CD4-positive, alpha-beta T cell treated with Interleukin-21 for 1 hour (primary cell): ENCODE results near the gene BCKDHB.
"Not testable (repeated sequence)": the region's sequence is repeated elsewhere in the genome, so short reads cannot be mapped to it uniquely, and the experiment has no call there.

Experiments used
- DNase-seq: peaks from one replicate; pipeline ENCODE4 v3.0.0-alpha.2; 2020

The BCKDHB gene

GRCh38 chr6:80211286-80211685 is 104.8 kb downstream of the BCKDHB start:
- DNase-seq: no peak

GRCh38 chr6:80211890-80212289 is 105.4 kb downstream of the BCKDHB start:
- DNase-seq: not testable (repeated sequence)

- DNase-seq: peak; percentile 18
Observed at GRCh38 chr6:80214436-80215022, 108.1 kb downstream of the BCKDHB start.

GRCh38 chr6:80215063-80215462 is 108.6 kb downstream of the BCKDHB start:
- no peak for DNase-seq

- DNase-seq: no peak
Observed at GRCh38 chr6:80217794-80218193, 111.3 kb downstream of the BCKDHB start.

- DNase-seq: no peak
Observed at GRCh38 chr6:80223743-80224212, 117.3 kb downstream of the BCKDHB start.

GRCh38 chr6:80226151-80226550 is 119.7 kb downstream of the BCKDHB start:
- no peak for DNase-seq

GRCh38 chr6:80226699-80227098 is 120.2 kb downstream of the BCKDHB start:
- DNase-seq: no peak

GRCh38 chr6:80227545-80228105 is 121.2 kb downstream of the BCKDHB start:
- DNase-seq: no peak

GRCh38 chr6:80233262-80233661 is 126.8 kb downstream of the BCKDHB start:
- DNase-seq: no peak

GRCh38 chr6:80233958-80234357 is 127.5 kb downstream of the BCKDHB start:
- no peak for DNase-seq

GRCh38 chr6:80234401-80234800 is 127.9 kb downstream of the BCKDHB start:
- no peak for DNase-seq

GRCh38 chr6:80234908-80235307 is 128.4 kb downstream of the BCKDHB start:
- no peak for DNase-seq

- no peak for DNase-seq
Observed at GRCh38 chr6:80235647-80236046, 129.2 kb downstream of the BCKDHB start.

GRCh38 chr6:80238754-80239153 is 132.3 kb downstream of the BCKDHB start:
- DNase-seq: not testable (repeated sequence)

- no peak for DNase-seq
Observed at GRCh38 chr6:80245043-80245442, 138.6 kb downstream of the BCKDHB start.

- DNase-seq: no peak
Observed at GRCh38 chr6:80249897-80250296, 143.4 kb downstream of the BCKDHB start.

- DNase-seq: no peak
Observed at GRCh38 chr6:80250391-80250997, 144.0 kb downstream of the BCKDHB start.

GRCh38 chr6:80251321-80251720 is 144.8 kb downstream of the BCKDHB start:
- DNase-seq: no peak

- DNase-seq: no peak
Observed at GRCh38 chr6:80254716-80255115, 148.2 kb downstream of the BCKDHB start.

- no peak for DNase-seq
Observed at GRCh38 chr6:80256691-80257090, 150.2 kb downstream of the BCKDHB start.

- no peak for DNase-seq
Observed at GRCh38 chr6:80259118-80259517, 152.6 kb downstream of the BCKDHB start.

- no peak for DNase-seq
Observed at GRCh38 chr6:80263585-80263984, 157.1 kb downstream of the BCKDHB start.

- DNase-seq: no peak
Observed at GRCh38 chr6:80268865-80269730, 162.6 kb downstream of the BCKDHB start.
